NT2/D1 (cell line): ENCODE data around the gene TAF1.
"Not testable (repeated sequence)": the region's sequence is repeated elsewhere in the genome, so short reads cannot be mapped to it uniquely, and the experiment has no call there.

Experiments
- DNase-seq: peaks from one replicate; pipeline ENCODE4 v3.0.0-alpha.2; 2011; ENCODE audit warnings: low read depth, low spot score
- H3K27me3 ChIP-seq: 2 replicates; pipeline ENCODE4 v1.6.0; 2011; ENCODE audit warnings: mild to moderate bottlenecking; ENCODE audit not compliant: insufficient read length, insufficient read depth
- H3K36me3 ChIP-seq: 2 replicates; pipeline ENCODE4 v1.6.1; 2011; ENCODE audit warnings: mild to moderate bottlenecking, low read length, mixed read lengths; ENCODE audit not compliant: insufficient read depth, insufficient read length
- H3K4me1 ChIP-seq: 2 replicates; pipeline ENCODE4 v1.5.1; 2011; ENCODE audit not compliant: insufficient read depth, insufficient read length
- H3K4me3 ChIP-seq: 2 replicates; pipeline ENCODE4 v1.5.1; 2011; ENCODE audit warnings: low read depth; ENCODE audit not compliant: insufficient read length
- H3K9ac ChIP-seq: 2 replicates; pipeline ENCODE4 v1.6.0; 2011; ENCODE audit warnings: low read depth; ENCODE audit not compliant: insufficient read length
- H3K9me3 ChIP-seq: 2 replicates; pipeline ENCODE4 v1.5.1; 2011; ENCODE audit warnings: mild to moderate bottlenecking, low read length; ENCODE audit not compliant: insufficient read depth
- SUZ12 ChIP-seq: IDR thresholded peaks from 2 replicates; pipeline ENCODE4 v1.6.1; 2011; ENCODE audit not compliant: insufficient read length, insufficient read depth; ENCODE audit errors: extremely low read depth
- YY1 ChIP-seq: IDR thresholded peaks from 2 replicates; pipeline ENCODE4 v1.6.1; 2011; ENCODE audit not compliant: insufficient read length, insufficient read depth
- ZNF274 ChIP-seq: IDR thresholded peaks from 2 replicates; pipeline ENCODE4 v1.6.1; 2011; ENCODE audit warnings: mild to moderate bottlenecking, low read depth, low read length

TAF1 gene

DNA sequence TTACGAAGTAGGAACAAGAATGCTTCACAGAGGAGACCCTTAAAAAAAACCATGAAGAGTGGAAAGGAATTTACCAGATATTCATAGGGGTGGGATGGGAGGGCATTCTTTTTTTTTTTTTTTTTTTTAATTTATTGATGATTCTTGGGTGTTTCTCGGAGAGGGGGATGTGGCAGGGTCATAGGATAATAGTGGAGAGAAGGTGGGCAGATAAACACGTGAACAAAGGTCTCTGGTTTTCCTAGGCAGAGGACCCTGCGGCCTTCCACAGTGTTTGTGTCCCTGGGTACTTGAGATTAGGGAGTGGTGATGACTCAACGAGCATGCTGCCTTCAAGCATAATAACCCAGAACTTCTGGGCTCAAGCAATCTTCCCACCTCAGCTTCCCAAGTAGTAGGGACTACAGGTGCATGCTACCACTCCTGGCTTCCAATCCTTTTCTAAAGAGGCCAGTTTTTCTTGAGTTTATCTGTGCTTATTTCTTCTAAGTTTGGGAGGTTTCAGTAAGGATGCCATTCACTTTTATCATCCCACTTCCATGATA is 100.9 kb downstream of the TAF1 start:
- H3K4me1 ChIP-seq = no peaks in the 10 kb centered on the region
- peaks cover 29% of the 10 kb centered on the region for H3K36me3 ChIP-seq
- H3K9ac ChIP-seq = no peak overlapping the region

DNA sequence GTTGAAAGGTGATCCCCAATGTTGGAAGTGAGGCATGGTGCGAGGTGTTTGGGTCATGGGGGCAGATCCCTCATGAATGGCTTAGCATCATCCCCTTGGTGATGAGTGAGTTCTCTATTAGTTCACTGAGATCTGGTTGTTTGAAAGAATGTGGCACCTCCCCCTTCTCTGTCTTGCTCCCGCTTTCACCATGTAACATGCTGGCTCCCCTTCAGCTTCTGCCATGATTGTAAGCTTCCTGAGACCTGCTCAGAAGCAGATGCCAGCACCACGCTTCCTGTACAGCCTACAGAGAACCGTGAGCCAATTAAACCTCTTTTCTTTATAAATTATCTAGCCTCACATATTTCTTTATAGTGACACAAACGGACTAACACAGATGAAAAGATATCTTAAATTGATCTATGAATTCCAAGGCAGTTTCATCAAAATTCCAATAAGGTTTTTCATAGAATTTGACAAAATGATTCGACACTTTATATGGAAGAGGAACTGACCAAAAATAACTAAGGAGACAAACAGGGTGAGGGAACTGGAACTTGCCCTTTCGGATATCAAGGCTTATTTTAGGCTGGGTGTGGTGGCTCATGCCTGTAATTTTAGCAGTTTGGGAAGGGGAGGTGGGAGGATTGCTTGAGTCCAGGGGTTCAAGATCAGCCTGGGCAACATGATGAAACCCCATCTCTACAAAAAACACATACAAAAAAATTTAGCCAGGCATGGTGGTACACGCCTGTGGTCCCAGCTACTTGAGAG is 109.8 kb downstream of the TAF1 start:
- no peak for TF ChIP-seq SUZ12
- no peak for TF ChIP-seq ZNF274
- TF ChIP-seq YY1 = no peak
- H3K36me3 ChIP-seq = no peaks in the 10 kb centered on the region
- no peaks in the 10 kb centered on the region for H3K4me1 ChIP-seq
- H3K9me3 ChIP-seq = no peaks in the 10 kb centered on the region
- H3K4me3 ChIP-seq = no peak overlapping the region
- H3K27me3 ChIP-seq = no peaks in the 10 kb centered on the region
- H3K9ac ChIP-seq = no peak overlapping the region
- DNase-seq = no peak

More for the DNA sequence above, 100.9 kb downstream of the TAF1 start:
- Histone ChIP-seq H3K9me3 (no peaks in the 10 kb centered on the region), H3K27me3 (no peaks in the 10 kb centered on the region), H3K4me3 (no peak overlapping the region)
- TF ChIP-seq SUZ12 (no peak), ZNF274 (no peak), YY1 (no peak)
- no peak for DNase-seq

DNA sequence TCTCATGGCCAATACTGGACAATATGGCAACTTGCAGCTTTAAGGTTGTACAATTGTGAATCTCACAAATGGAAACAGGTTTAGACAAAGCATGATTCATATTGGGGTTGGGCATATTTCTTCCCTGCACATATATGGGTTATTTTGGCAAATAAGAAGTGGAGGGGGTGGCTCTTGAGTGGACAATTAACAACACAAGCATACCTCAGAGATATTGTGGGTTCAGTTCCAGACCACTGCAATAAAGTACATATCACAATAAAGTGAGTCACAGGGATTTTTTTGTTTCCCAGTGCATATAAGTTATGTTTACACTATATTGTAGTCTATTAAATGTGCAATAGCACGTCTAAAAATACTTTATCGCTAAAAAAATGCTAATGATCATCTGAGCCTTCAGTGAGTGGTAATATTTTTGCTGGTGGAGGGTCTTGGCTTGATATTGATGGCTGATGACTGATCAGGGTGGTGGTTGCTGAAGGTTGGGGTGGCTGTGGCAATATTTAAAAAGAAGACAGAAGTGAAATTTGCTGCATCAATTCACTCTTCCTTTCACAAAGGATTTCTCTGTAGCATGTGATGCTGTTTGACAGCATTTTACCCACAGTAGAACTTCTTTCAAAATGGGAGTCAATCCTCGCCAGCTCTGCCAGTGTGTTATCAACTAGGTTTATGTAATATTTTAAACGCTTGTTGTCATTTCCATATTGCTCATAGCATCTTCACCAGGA is 116.2 kb downstream of the TAF1 start:
- Histone ChIP-seq H3K9me3 (no peaks in the 10 kb centered on the region), H3K4me3 (no peak overlapping the region), H3K27me3 (no peaks in the 10 kb centered on the region), H3K9ac (no peak overlapping the region), H3K36me3 (no peaks in the 10 kb centered on the region), H3K4me1 (no peaks in the 10 kb centered on the region)
- TF ChIP-seq SUZ12 (no peak), YY1 (no peak), ZNF274 (no peak)
- DNase-seq = no peak

DNA sequence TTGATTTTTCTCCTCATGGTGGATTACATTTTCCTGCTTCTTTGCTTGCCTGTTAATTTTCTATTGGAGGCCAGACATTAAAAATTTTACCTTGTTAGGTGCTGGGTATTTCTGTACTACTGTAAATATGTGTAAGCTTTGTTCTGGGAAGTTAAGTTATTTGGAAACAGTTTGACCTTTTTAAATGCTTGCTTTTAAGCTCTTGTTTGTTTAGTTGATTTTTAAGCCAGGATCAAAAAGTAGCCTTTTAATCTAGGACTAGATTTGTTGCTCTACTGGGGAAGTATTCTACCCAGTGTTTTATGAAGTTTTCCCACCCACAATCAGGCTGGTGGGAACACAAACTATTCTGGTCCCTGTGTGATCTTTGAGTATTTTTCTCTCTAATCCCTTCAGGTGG is 121.7 kb downstream of the TAF1 start:
- TF ChIP-seq SUZ12 (no peak), YY1 (no peak), ZNF274 (no peak)
- Histone ChIP-seq H3K9ac (no peak overlapping the region), H3K36me3 (no peaks in the 10 kb centered on the region), H3K4me3 (no peak overlapping the region), H3K4me1 (no peaks in the 10 kb centered on the region), H3K27me3 (peaks cover 4% of the 10 kb centered on the region), H3K9me3 (no peaks in the 10 kb centered on the region)
- DNase-seq = no peak

DNA sequence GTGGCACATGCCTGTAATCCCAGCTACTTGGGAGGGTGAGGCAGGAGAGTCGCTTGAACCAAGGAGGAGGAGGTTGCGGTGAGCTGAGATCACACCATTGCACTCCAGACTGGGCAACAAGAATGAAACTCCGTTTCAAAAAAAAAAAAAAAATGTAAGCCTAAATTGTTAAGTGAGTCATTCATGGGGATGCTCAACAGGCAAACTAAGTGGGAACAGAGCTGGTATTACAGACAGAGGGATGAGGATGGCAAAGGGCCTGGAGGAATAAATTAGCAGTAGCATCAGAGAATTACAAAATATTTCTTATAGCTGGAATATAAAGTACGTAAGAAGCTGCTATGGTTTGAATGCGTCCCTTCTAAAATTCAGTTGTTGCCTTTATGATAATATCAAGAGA is 123.4 kb downstream of the TAF1 start:
- Histone ChIP-seq H3K36me3 (no peaks in the 10 kb centered on the region), H3K9me3 (no peaks in the 10 kb centered on the region), H3K9ac (no peak overlapping the region), H3K27me3 (peaks cover 4% of the 10 kb centered on the region), H3K4me1 (no peaks in the 10 kb centered on the region), H3K4me3 (no peak overlapping the region)
- DNase-seq = no peak
- no peak for TF ChIP-seq YY1

DNA sequence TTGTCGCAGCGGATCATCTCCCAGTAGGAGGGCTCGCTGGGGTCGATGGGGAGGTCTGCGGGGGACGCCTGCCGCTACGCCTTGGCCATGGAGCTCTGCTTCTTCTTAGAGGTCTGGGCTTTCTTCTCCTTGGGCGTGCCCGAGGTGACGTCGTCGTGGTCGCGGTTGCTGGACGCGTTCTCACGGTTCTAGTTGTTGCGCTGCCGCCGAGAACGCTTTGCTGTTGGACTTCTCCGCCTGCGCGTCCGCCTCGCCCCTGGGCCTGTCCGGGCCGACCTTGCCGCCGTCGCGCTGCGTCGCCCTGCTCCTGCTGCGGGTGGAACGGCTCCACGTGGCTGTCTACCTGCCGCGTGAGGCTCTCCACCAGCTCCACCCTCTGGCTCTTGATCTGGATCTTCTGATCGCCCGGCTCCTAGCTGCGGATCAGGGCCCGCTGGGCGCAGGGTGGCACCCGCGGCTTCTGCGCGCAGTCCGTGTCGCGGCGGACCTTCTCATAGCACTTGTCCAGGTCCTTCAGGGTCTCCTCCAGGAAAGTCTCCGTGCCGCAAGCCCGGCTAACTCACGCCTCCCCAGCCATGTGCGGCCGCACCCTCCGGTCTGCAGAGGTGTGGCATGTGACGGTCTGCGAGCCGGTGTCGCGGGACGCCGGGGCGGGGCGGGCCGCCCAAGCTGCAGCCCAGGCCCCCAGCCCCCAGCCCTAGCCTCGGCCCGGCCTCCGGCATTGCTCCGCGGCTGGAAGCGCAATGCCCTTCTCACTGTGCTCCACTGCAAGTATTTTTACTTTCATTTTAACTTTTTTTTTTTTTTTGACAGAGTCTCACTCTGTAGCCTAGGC is 126.3 kb downstream of the TAF1 start:
- peaks cover 4% of the 10 kb centered on the region for H3K27me3 ChIP-seq
- no peaks in the 10 kb centered on the region for H3K36me3 ChIP-seq
- DNase-seq = no peak

DNA sequence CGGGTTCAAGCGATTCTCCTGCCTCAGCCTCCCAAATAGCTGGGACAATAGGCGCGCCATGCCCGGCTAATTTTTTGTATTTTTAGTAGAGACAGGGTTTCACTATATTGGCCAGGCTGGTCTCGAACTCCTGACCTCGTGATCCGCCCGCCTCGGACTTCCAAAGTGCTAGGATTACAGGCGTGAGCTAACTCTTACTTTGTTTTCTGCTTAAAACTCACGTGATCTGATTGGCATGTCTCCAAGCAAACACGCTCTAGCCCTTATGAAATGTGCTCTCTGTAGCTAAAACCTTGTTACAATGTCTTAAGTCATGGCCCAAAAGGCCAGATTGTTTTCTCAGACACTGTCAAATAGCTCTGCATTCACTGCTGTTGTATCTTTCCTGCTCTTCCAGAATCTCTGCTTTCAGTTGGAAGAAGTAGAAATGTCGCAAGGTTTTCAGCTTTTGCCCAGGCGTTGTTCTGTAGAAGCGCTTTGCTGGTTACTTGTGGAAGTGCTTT is 127.0 kb downstream of the TAF1 start:
- no peak overlapping the region for H3K9ac ChIP-seq

More for the DNA sequence above, 126.3 kb downstream of the TAF1 start:
- H3K4me3 ChIP-seq = peak overlapping the region; percentile 46
- no peaks in the 10 kb centered on the region for H3K9me3 ChIP-seq
- H3K9ac ChIP-seq = peak overlapping the region; percentile 76
- TF ChIP-seq SUZ12 (no peak), ZNF274 (no peak), YY1 (no peak)
- no peaks in the 10 kb centered on the region for H3K4me1 ChIP-seq

DNA sequence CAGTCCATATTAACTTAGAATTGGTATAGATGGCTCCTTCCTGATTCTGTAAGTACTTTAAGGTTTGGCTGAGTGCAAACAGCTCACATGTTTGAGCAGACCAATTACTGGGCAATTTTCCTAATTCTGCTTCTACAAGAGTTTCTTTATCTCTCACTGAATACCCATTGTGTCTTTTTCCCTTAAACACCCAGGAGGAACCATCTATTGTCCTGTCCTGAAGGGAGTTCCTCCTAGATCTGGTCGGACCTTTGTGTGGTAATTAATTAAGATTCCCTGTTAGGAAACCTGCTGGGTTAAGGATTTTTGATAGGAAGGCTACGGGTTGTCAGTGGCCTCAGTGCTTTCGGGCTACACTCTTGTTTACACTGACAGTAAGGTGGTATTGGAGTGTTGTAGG is 129.8 kb downstream of the TAF1 start:
- H3K4me3 ChIP-seq, H3K9me3 ChIP-seq, H3K36me3 ChIP-seq, H3K4me1 ChIP-seq, H3K27me3 ChIP-seq, DNase-seq, H3K9ac ChIP-seq: not testable (repeated sequence)

More for the DNA sequence above, 127.0 kb downstream of the TAF1 start:
- Histone ChIP-seq H3K36me3 (no peaks in the 10 kb centered on the region), H3K27me3 (peaks cover 4% of the 10 kb centered on the region), H3K9me3 (no peaks in the 10 kb centered on the region), H3K4me1 (no peaks in the 10 kb centered on the region), H3K4me3 (no peak overlapping the region)
- TF ChIP-seq YY1 (no peak), ZNF274 (no peak), SUZ12 (no peak)
- no peak for DNase-seq
